K562 (cell line): Measurements from ENCODE around the gene RNF13. TPM values are rescaled to one million over a fixed set of nuclear protein-coding genes. Genes with fewer than 3 reads are reported as not detected.

ENCODE experiments used
- BDP1 ChIP-seq: IDR thresholded peaks from 3 replicates; pipeline ENCODE4 v1.6.1; 2011; ENCODE audit not compliant: insufficient read length, insufficient read depth
- CSDE1 ChIP-seq, 2 experiments: fragments of 450-650 bp; IDR thresholded peaks; 2 replicates each; pipeline ENCODE4 v1.6.1; 2016; ENCODE audit warnings: mild to moderate bottlenecking in 1 of 2
- E2F6 ChIP-seq, 2 experiments: IDR thresholded peaks; 2 replicates each; pipeline ENCODE4 v1.6.1; 2011; ENCODE audit warnings: borderline replicate concordance in 1 of 2, control low read depth in 1 of 2, low read depth in 1 of 2, low read length in 1 of 2, mild to moderate bottlenecking in 1 of 2, mixed read lengths in 1 of 2, moderate library complexity in 1 of 2; ENCODE audit not compliant: insufficient read depth in 1 of 2, insufficient read length in 1 of 2, poor library complexity in 1 of 2, severe bottlenecking in 1 of 2; ENCODE audit errors: extremely low read depth in 1 of 2
- ELF4 ChIP-seq: fragments of 450-650 bp; formaldehyde crosslinking; IDR thresholded peaks from 2 replicates; pipeline ENCODE4 v1.4.0; 2022; ENCODE audit warnings: missing genetic modification characterization
- FOXA3 ChIP-seq, 2 experiments: fragments of 450-650 bp in 1 of 2; sonication (generic) in 1 of 2; formaldehyde crosslinking; IDR thresholded peaks in 1 of 2; conservative IDR thresholded peaks in 1 of 2; 2 replicates each; pipeline versions ENCODE4 v1.4.0 to v1.8.0; 2020 to 2022; ENCODE audit warnings: mild to moderate bottlenecking in 2 of 2, missing genetic modification reagents in 1 of 2
- FOXK2 ChIP-seq, 2 experiments: fragments of 450-650 bp; IDR thresholded peaks in 1 of 2; conservative IDR thresholded peaks in 1 of 2; 2 replicates each; pipeline ENCODE4 v1.6.1; 2016; ENCODE audit warnings: low read depth in 2 of 2, mild to moderate bottlenecking in 1 of 2
- JUND ChIP-seq, 2 experiments: IDR thresholded peaks; 2 replicates in 1 of 2; 3 replicates in 1 of 2; pipeline ENCODE4 v1.6.1; 2011; ENCODE audit warnings: borderline replicate concordance in 2 of 2, low read depth in 2 of 2, low read length in 2 of 2, improper control_type of control experiment in 1 of 2, missing biosample characterization in 1 of 2, missing genetic modification characterization in 1 of 2, missing genetic modification reagents in 1 of 2
- KDM1A ChIP-seq, 2 experiments: fragments of 450-650 bp; IDR thresholded peaks; 2 replicates each; pipeline ENCODE4 v1.6.1; 2016; ENCODE audit warnings: mild to moderate bottlenecking in 2 of 2
- NUFIP1 ChIP-seq: fragments of 450-650 bp; IDR thresholded peaks from 2 replicates; pipeline ENCODE4 v1.6.1; 2018; ENCODE audit not compliant: partially characterized antibody
- SLC30A9 ChIP-seq: fragments of 250-450 bp; sonication (Bioruptor Pico); IDR thresholded peaks from 2 replicates; pipeline ENCODE4 v1.8.0; 2022; ENCODE audit warnings: mild to moderate bottlenecking, moderate library complexity
- ZFP91 ChIP-seq: sonication (generic); formaldehyde crosslinking; IDR thresholded peaks from 2 replicates; pipeline ENCODE4 v1.8.0; 2022; ENCODE audit warnings: mild to moderate bottlenecking, missing genetic modification reagents
- ZKSCAN8 ChIP-seq: fragments of 200-800 bp; sonication (Bioruptor generic); IDR thresholded peaks from 2 replicates; pipeline ENCODE4 v1.6.1; 2016; ENCODE audit warnings: missing genetic modification characterization, missing compliant biosample characterization
- ZNF324 ChIP-seq: fragments of 250-450 bp; sonication (Bioruptor Pico); IDR thresholded peaks from 2 replicates; pipeline ENCODE4 v1.4.0; 2020; ENCODE audit warnings: mild to moderate bottlenecking
- polyA plus RNA-seq, 8 experiments: library from polyadenylated mRNA; depleted of rRNA in 4 of 8; stranded (reverse) in 5 of 8; unstranded in 3 of 8; fragments of >200 nt; fragmentation: Nextera tagmentation in 2 of 8; fragmentation: Illumina TruSeq in 1 of 8; extraction: Ambion mirVana in 2 of 8; extraction: Trizol in 1 of 8; gene quantifications; 2 replicates each; pipeline versions ENCODE4 v1.2.1 to v1.2.3, GENCODE V29; 2011 to 2014; ENCODE audit warnings: inconsistent platforms in 1 of 8, missing spikeins in 1 of 8
- total RNA-seq, 7 experiments: library from RNA; depleted of rRNA in 6 of 7; stranded (reverse); fragments of >200 nt in 6 of 7; fragmentation: Illumina TruSeq in 2 of 7; extraction: Trizol in 2 of 7; gene quantifications; 2 replicates each; pipeline versions ENCODE4 v1.2.1 to v1.2.3, GENCODE V29; 2011 to 2021; ENCODE audit warnings: low replicate concordance in 1 of 7
- TF ChIP-seq, protein P1 (sequence below), 2 experiments: fragments of 450-650 bp; IDR thresholded peaks; 2 replicates each; pipeline ENCODE4 v1.6.1; 2016; ENCODE audit warnings: mild to moderate bottlenecking in 2 of 2, borderline replicate concordance in 1 of 2, low read depth in 1 of 2, moderate library complexity in 1 of 2
- TF ChIP-seq, protein P2 (sequence below): fragments of 250-450 bp; sonication (Bioruptor Pico); IDR thresholded peaks from 2 replicates; pipeline ENCODE4 v1.8.0; 2021; ENCODE audit warnings: mild to moderate bottlenecking, moderate library complexity

RNF13 gene
- total and polyA plus RNA-seq, 9 of the 15 experiments (the other 6 are each of a cell fraction or from before 2014, with no cell fraction given) = 12.7 to 35.8 (median 18.9) TPM

DNA sequence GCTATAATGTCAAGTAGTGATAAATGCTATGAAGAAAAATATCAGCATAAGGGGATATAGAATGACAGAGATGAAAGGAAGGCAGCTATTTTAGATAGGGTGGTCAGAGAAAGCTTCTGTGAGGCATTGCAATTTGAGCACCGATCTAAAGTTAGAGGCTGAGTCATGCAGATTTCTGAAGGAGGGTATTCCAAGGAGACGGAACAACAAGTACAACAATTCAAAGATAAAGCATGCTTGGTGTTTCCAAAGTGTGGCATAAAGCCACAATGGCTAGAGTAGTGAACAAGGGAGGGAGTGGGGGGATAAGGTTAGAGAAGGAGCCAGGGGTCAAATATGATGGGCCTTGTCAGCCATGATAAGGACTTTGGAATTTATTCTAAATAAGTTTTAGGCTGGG, 85.8 kb downstream of the RNF13 start (continued):
- no peak for TF ChIP-seq KDM1A (IDR thresholded peaks at IDR 0.05)
- TF ChIP-seq, protein P1, sequence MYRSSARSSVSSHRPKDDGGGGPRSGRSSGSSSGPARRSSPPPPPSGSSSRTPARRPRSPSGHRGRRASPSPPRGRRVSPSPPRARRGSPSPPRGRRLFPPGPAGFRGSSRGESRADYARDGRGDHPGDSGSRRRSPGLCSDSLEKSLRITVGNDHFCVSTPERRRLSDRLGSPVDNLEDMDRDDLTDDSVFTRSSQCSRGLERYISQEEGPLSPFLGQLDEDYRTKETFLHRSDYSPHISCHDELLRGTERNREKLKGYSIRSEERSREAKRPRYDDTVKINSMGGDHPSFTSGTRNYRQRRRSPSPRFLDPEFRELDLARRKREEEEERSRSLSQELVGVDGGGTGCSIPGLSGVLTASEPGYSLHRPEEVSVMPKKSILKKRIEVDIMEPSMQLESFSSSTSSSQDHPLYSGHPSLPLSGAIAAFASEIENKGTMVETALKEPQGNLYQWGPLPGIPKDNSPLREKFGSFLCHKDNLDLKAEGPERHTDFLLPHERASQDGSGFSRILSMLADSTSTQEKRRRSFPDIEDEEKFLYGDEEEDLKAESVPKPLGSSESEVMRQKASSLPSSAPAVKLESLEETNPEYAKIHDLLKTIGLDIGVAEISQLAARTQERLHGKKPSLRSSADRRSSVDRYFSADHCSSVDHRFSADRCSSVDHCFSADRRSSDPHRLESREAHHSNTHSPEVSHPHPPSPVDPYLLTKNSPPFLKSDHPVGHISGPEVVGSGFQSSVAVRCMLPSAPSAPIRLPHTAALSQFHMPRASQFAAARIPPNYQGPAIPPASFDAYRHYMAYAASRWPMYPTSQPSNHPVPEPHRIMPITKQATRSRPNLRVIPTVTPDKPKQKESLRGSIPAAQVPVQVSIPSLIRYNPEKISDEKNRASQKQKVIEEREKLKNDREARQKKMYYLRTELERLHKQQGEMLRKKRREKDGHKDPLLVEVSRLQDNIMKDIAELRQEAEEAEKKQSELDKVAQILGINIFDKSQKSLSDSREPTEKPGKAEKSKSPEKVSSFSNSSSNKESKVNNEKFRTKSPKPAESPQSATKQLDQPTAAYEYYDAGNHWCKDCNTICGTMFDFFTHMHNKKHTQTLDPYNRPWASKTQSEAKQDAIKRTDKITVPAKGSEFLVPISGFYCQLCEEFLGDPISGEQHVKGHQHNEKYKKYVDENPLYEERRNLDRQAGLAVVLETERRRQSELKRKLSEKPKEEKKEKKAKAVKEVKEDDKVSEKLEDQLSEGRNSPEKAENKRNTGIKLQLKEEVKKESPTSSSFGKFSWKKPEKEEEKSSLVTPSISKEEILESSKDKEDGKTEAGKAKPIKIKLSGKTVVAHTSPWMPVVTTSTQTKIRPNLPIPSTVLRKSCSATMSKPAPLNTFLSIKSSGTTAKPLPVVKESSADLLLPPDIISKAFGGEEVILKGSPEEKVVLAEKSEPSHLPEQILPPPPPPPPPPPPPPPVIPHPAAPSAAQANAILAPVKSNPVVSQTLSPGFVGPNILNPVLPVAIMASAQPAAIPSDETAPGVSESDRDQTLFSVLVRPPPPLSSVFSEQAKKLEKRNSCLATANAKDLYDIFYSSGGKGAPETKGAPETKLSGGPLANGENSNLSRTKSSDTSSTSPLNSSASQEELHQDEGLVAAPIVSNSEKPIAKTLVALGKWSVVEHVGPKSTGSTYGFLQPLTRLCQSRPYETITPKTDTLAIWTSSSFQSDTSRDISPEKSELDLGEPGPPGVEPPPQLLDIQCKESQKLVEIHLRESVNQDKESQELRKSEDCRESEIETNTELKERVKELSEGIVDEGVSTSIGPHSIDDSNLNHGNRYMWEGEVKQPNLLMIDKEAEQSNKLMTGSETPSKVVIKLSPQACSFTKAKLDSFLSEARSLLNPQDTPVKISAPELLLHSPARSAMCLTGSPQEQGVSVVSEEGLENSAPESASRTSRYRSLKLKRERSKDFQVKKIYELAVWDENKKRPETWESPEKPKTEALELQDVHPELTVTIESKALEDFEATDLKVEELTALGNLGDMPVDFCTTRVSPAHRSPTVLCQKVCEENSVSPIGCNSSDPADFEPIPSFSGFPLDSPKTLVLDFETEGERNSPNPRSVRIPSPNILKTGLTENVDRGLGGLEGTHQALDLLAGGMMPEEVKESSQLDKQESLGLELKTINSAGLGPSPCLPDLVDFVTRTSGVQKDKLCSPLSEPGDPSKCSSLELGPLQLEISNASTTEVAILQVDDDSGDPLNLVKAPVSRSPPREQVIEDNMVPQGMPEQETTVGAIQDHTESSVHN (IDR thresholded peaks at IDR 0.05; ENCODE audit: borderline replicate concordance in 1 of 2, low read depth in 1 of 2) = no peak
- TF ChIP-seq, protein P2, sequence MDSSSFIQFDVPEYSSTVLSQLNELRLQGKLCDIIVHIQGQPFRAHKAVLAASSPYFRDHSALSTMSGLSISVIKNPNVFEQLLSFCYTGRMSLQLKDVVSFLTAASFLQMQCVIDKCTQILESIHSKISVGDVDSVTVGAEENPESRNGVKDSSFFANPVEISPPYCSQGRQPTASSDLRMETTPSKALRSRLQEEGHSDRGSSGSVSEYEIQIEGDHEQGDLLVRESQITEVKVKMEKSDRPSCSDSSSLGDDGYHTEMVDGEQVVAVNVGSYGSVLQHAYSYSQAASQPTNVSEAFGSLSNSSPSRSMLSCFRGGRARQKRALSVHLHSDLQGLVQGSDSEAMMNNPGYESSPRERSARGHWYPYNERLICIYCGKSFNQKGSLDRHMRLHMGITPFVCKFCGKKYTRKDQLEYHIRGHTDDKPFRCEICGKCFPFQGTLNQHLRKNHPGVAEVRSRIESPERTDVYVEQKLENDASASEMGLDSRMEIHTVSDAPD (CRISPR knock-in tag) = no peak
- TF ChIP-seq NUFIP1 = no peak
- no peak for TF ChIP-seq ZFP91 (CRISPR knock-in tag)
- no peak for TF ChIP-seq ZNF324 (CRISPR knock-in tag)
- no peak for TF ChIP-seq FOXA3 (CRISPR knock-in tag; conservative IDR thresholded peaks at IDR 0.05 in 1 of 2, IDR thresholded peaks at IDR 0.05 in 1 of 2)
- no peak for TF ChIP-seq SLC30A9 (CRISPR knock-in tag)
- TF ChIP-seq FOXK2 (conservative IDR thresholded peaks at IDR 0.05 in 1 of 2, IDR thresholded peaks at IDR 0.05 in 1 of 2; ENCODE audit: low read depth in 2 of 2) = no peak
- no peak for TF ChIP-seq CSDE1 (IDR thresholded peaks at IDR 0.05)
- no peak for TF ChIP-seq ZKSCAN8 (CRISPR knock-in tag)
- TF ChIP-seq BDP1 = no peak
- TF ChIP-seq E2F6 (IDR thresholded peaks at IDR 0.05; ENCODE audit: borderline replicate concordance in 1 of 2, extremely low read depth in 1 of 2, insufficient read depth in 1 of 2, insufficient read length in 1 of 2, low read depth in 1 of 2, low read length in 1 of 2, poor library complexity in 1 of 2, severe bottlenecking in 1 of 2) = no peak
- peak; percentile 39; the same call in 1 of the 2 replicates for TF ChIP-seq JUND (IDR thresholded peaks at IDR 0.05; ENCODE audit: borderline replicate concordance, low read depth, low read length)
- no peak for TF ChIP-seq JUND (tag; IDR thresholded peaks at IDR 0.05; ENCODE audit: borderline replicate concordance, low read depth, low read length)
- TF ChIP-seq ELF4 (CRISPR knock-in tag) = no peak
